ENCODE measurements around the gene TEX48. TPM values are rescaled to one million over a fixed set of nuclear protein-coding genes. Genes with fewer than 3 reads are reported as not detected.

Gene TEX48
- polyA plus RNA-seq, 1 donor, result not detected

GRCh38 chr9:114666851-114667250, 15.1 kb downstream of the TEX48 start:
- no peak for DNase-seq

- no peak for DNase-seq
Measured at GRCh38 chr9:114666401-114666800, 15.6 kb downstream of the TEX48 start.

GRCh38 chr9:114664181-114664580, 17.8 kb downstream of the TEX48 start:
- no peak for DNase-seq

- DNase-seq, result peak; percentile 20
Measured at GRCh38 chr9:114662081-114662989, 19.7 kb downstream of the TEX48 start.

GRCh38 chr9:114657705-114658104, 24.3 kb downstream of the TEX48 start, which contains the start of gene TEX53:
Gene TEX53, minus strand, starts transcription at chr9:114657805. Its CDS starts 31 bp downstream, at chr9:114657774.
- DNase-seq, result no peak

- no peak for DNase-seq
Measured at GRCh38 chr9:114656301-114656700, 25.7 kb downstream of the TEX48 start.

GRCh38 chr9:114655689-114656088, 26.3 kb downstream of the TEX48 start:
- DNase-seq, result no peak

- peak; percentile 75 for DNase-seq
Measured at GRCh38 chr9:114653556-114654159, 28.3 kb downstream of the TEX48 start.

- no peak for DNase-seq
Measured at GRCh38 chr9:114652776-114653555, 29.0 kb downstream of the TEX48 start.

GRCh38 chr9:114643896-114644295, 38.1 kb downstream of the TEX48 start:
- DNase-seq, result no peak

- no peak for DNase-seq
Measured at GRCh38 chr9:114643001-114643400, 39.0 kb downstream of the TEX48 start.

- no peak for DNase-seq
Measured at GRCh38 chr9:114641967-114642366, 40.0 kb downstream of the TEX48 start.

GRCh38 chr9:114638404-114638803, 43.6 kb downstream of the TEX48 start:
- DNase-seq, result no peak

GRCh38 chr9:114634387-114634786, 47.6 kb downstream of the TEX48 start:
- no peak for DNase-seq

- no peak for DNase-seq
Measured at GRCh38 chr9:114633438-114634089, 48.4 kb downstream of the TEX48 start.

- DNase-seq, result no peak
Measured at GRCh38 chr9:114631166-114631565, 50.8 kb downstream of the TEX48 start.

- DNase-seq, result no peak
Measured at GRCh38 chr9:114629563-114630090, 52.4 kb downstream of the TEX48 start.

GRCh38 chr9:114627553-114627952, 54.4 kb downstream of the TEX48 start:
- no peak for DNase-seq

GRCh38 chr9:114626415-114627020, 55.5 kb downstream of the TEX48 start:
- DNase-seq, result no peak

- DNase-seq, result no peak
Measured at GRCh38 chr9:114624677-114625076, 57.3 kb downstream of the TEX48 start.

GRCh38 chr9:114621975-114622609, 59.9 kb downstream of the TEX48 start:
- no peak for DNase-seq
